ENCODE data around the gene HELZ.

- TF ChIP-seq CTCF (IDR thresholded peaks at IDR 0.05) (no peak), EP300 (IDR thresholded peaks at IDR 0.05) (no peak)
Observed at GRCh38 chr17:67150826-67151225, 94.2 kb downstream of the HELZ start.
